Gastrocnemius medialis (tissue), 4 donors: ENCODE data around the gene UBXN2A. TPM values are rescaled to one million over a fixed set of nuclear protein-coding genes. Genes with fewer than 3 reads are reported as not detected.

ENCODE experiments used
- ATAC-seq, 2 donors: fragments of 150-250 bp; one replicate each; pipeline ENCODE4 v1.9.1; 2016
- DNase-seq, 2 donors: peaks; one replicate each; pipeline ENCODE4 v3.0.0-alpha.2; 2019
- H3K27ac ChIP-seq, 4 donors: fragments of 200-600 bp; sonication (generic); 1 replicate in 1 of 4; 2 replicates in 3 of 4; pipeline ENCODE4 v1.5.1; 2016 to 2018; ENCODE audit warnings: mild to moderate bottlenecking in 2 of 4, moderate library complexity in 1 of 4
- H3K27me3 ChIP-seq, 3 donors: fragments of 200-600 bp; sonication (generic) in 2 of 3; 1 replicate in 1 of 3; 2 replicates in 2 of 3; pipeline versions ENCODE4 v1.5.1 to v1.6.0; 2016 to 2019; ENCODE audit warnings: mild to moderate bottlenecking in 1 of 3, moderate library complexity in 1 of 3
- H3K36me3 ChIP-seq, 2 donors: fragments of 200-600 bp; sonication (generic) in 1 of 2; one replicate each; pipeline ENCODE4 v1.5.1; 2017 to 2018
- H3K4me1 ChIP-seq, 2 donors: fragments of 200-600 bp; sonication (generic) in 1 of 2; one replicate each; pipeline ENCODE4 v1.5.1; 2016 to 2017; ENCODE audit warnings: mild to moderate bottlenecking in 2 of 2
- H3K4me3 ChIP-seq, 4 donors: fragments of 200-600 bp; sonication (generic) in 3 of 4; 1 replicate in 1 of 4; 2 replicates in 3 of 4; pipeline ENCODE4 v1.5.1; 2016 to 2019; ENCODE audit warnings: mild to moderate bottlenecking in 2 of 4
- H3K9me3 ChIP-seq, 3 donors: fragments of 200-600 bp; sonication (generic) in 2 of 3; 1 replicate in 1 of 3; 2 replicates in 2 of 3; pipeline ENCODE4 v1.5.1; 2016 to 2019
- CTCF ChIP-seq, 5 experiments: fragments of 450-650 bp in 3 of 5; fragments of 200-600 bp in 2 of 5; sonication (generic) in 2 of 5; IDR thresholded peaks in 4 of 5; conservative IDR thresholded peaks in 1 of 5; 1 replicate in 4 of 5; 2 replicates in 1 of 5; pipeline ENCODE4 v1.5.1; 2016 to 2019; ENCODE audit warnings: antibody characterized with exemption in 5 of 5, mild to moderate bottlenecking in 3 of 5, moderate library complexity in 3 of 5
- POLR2A ChIP-seq, 2 donors: fragments of 450-650 bp; IDR thresholded peaks; one replicate each; pipeline ENCODE4 v1.6.1; 2017; ENCODE audit warnings: antibody characterized with exemption in 2 of 2, mild to moderate bottlenecking in 2 of 2, moderate library complexity in 2 of 2
- in situ Hi-C, 4 donors: fragments of 200-750 bp; cut with MboI; loops; one replicate each; pipeline versions ENCODE4 v1.15.0 to v1.8.0; 2017; ENCODE audit warnings: low sequenced_read_pairs in 4 of 4
- intact Hi-C: fragments of 100-400 bp; cut with DNase I; formaldehyde crosslinking; loops from one replicate; pipeline ENCODE4 v1.15.1; 2023; ENCODE audit warnings: low total_unique reads
- total RNA-seq, 4 donors: library from RNA; depleted of rRNA; stranded (reverse); fragments of >200 nt; gene quantifications; one replicate each; pipeline versions ENCODE4 v1.1.0 to v1.2.3, GENCODE V29; 2016

UBXN2A gene
- total RNA-seq, 4 donors from 2014 or later: 13.7 to 20.8 (median 17.0) TPM

- H3K4me3 ChIP-seq: no peak overlapping the region
- TF ChIP-seq POLR2A (IDR thresholded peaks at IDR 0.05): no peak
- no peak for TF ChIP-seq CTCF (IDR thresholded peaks at IDR 0.05 in 4 of 5, conservative IDR thresholded peaks at IDR 0.05 in 1 of 5)
- intact Hi-C loops: no loop called here
- H3K36me3 ChIP-seq: no peaks in the 10 kb centered on the region
- DNase-seq: no peak
- no peak overlapping the region for H3K27ac ChIP-seq
- no peaks in the 10 kb centered on the region for H3K9me3 ChIP-seq
- H3K27me3 ChIP-seq: peaks cover 8 to 21% (median 18%) of the 10 kb centered on the region in 3 donors
- in situ Hi-C loops: no loop called here
- H3K4me1 ChIP-seq: peaks cover 12 to 15% of the 10 kb centered on the region in 2 donors
- no peak for ATAC-seq
Observed at GRCh38 chr2:24051833-24052232, 111.6 kb downstream of the UBXN2A start.

- DNase-seq: no peak
- in situ Hi-C loops: no loop called here
- intact Hi-C loops: no loop called here
- TF ChIP-seq POLR2A (IDR thresholded peaks at IDR 0.05) (no peak), CTCF (IDR thresholded peaks at IDR 0.05 in 4 of 5, conservative IDR thresholded peaks at IDR 0.05 in 1 of 5) (no peak)
- H3K9me3 ChIP-seq: no peaks in the 10 kb centered on the region
- ATAC-seq: no peak
- peaks cover 8 to 14% of the 10 kb centered on the region in 2 donors for H3K4me1 ChIP-seq
- no peaks in the 10 kb centered on the region for H3K36me3 ChIP-seq
- peaks cover 8 to 21% (median 18%) of the 10 kb centered on the region in 3 donors for H3K27me3 ChIP-seq
- H3K4me3 ChIP-seq: no peak overlapping the region
- no peak overlapping the region for H3K27ac ChIP-seq
Observed at GRCh38 chr2:24052951-24053350, 112.7 kb downstream of the UBXN2A start.

Other genes starting within 250 kb of the UBXN2A start
- 10 to 100 TPM in 1 of 4 donors, 1 to 10 TPM in 3; 7.3 to 18.1 (median 7.7) TPM for gene ATAD2B, start 13.3 kb upstream of the UBXN2A start, total RNA-seq
- not detected for gene MFSD2B, start 69.6 kb downstream of the UBXN2A start, total RNA-seq
- gene WDCP, start 106.9 kb downstream of the UBXN2A start, total RNA-seq: 1 to 10 TPM; 4.8 to 8.4 (median 8.3) TPM
- 1 to 10 TPM in 2 of 4 donors, under 1 TPM in 1, not detected in 1; 0.91 to 2.9 (median 1.5) TPM for gene FKBP1B, start 109.3 kb downstream of the UBXN2A start, total RNA-seq
- 10 to 100 TPM; 55.2 to 88.1 (median 70.5) TPM for gene SF3B6, start 135.9 kb downstream of the UBXN2A start, total RNA-seq
- gene TP53I3, start 144.4 kb downstream of the UBXN2A start, total RNA-seq: 1 to 10 TPM; 3.3 to 7.6 (median 4.9) TPM
- not detected for gene PFN4, start 182.9 kb downstream of the UBXN2A start, total RNA-seq
- gene FAM228B, start 183.0 kb downstream of the UBXN2A start, total RNA-seq: 1 to 10 TPM; 3.0 to 6.7 (median 4.3) TPM
- under 1 TPM in 2 of 4 donors, not detected in 2; 0.39 to 0.41 TPM for gene FAM228A, start 234.6 kb downstream of the UBXN2A start, total RNA-seq